ENCODE measurements around the gene HSPBP1.
"Not testable (repeated sequence)": the region's sequence is repeated elsewhere in the genome, so short reads cannot be mapped to it uniquely, and the experiment has no call there.

Gene HSPBP1

DNA sequence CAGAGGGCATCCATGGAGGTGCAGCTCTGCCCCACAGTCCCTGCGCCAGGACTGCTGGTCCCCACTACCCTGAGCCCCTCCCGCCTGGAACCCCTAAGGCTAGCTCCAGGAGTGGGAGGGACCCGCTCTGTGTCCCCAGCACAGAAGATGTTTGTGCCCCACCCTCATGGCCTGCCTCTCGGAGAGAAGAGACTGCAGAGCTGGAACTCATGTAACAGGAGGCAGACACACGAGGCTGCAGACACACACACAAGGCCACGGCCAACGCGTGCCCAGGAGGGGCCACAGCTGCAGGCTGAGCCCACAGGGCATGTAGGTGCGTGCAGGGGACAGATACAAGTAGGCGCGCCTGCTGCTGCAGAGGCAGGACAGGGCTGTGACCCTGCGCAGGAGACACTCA lies 40.9 kb downstream of the HSPBP1 start:
- DNase-seq (ENCODE audit: low read depth), result no peak

DNA sequence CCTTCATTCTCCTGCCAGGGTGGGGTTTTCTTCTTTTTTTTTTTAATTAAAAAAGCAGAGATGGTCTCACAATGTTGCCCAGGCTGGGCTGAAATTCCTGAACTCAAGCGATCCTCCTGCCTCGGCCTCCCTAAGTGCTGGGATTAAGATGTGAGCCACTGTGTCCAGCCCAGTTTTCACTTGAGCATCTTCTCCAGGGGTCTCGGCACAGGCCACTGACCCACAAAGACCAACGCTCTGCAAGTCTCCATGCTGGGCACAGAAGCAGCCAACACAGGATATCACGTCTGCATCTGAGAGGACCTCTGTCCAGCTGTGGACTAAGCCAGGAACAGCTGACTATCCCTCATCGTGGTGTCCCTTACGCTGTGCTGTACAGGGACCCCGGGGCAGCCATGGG lies 41.9 kb downstream of the HSPBP1 start:
- DNase-seq (ENCODE audit: low read depth), result no peak

- DNase-seq (ENCODE audit: low read depth), result no peak
Observed at GRCh38 chr19:55232986-55233385, 46.9 kb downstream of the HSPBP1 start.

GRCh38 chr19:55232286-55232602 lies 47.7 kb downstream of the HSPBP1 start:
- no peak for DNase-seq (ENCODE audit: low read depth)

- DNase-seq (ENCODE audit: low read depth), result no peak
Observed at GRCh38 chr19:55231391-55232285, 48.3 kb downstream of the HSPBP1 start.

- DNase-seq (ENCODE audit: low read depth), result no peak
Observed at GRCh38 chr19:55230780-55231179, 49.1 kb downstream of the HSPBP1 start.

DNA sequence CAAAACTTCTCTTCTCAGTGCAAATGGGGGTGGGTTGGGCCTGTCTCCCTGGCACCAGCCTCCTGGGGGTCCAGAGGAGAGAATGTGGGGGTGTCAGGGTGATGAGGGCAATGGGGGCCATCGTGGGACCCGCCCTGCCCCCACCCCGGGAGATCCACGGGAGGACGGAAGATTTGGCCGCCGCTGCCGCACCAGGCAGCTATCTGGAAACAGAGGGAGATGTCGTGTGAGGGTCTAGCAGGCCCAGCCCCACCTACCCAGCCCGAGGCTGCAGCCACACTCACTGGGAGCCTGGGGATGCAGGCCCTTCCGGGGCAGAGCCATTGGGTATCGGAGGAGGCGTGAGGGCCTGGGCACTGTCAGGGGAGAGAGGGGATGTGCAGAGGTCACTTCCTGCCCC lies 49.6 kb downstream of the HSPBP1 start:
- no peak for DNase-seq (ENCODE audit: low read depth)

- DNase-seq (ENCODE audit: low read depth), result no peak
Observed at GRCh38 chr19:55229789-55230182, 50.1 kb downstream of the HSPBP1 start.

DNA sequence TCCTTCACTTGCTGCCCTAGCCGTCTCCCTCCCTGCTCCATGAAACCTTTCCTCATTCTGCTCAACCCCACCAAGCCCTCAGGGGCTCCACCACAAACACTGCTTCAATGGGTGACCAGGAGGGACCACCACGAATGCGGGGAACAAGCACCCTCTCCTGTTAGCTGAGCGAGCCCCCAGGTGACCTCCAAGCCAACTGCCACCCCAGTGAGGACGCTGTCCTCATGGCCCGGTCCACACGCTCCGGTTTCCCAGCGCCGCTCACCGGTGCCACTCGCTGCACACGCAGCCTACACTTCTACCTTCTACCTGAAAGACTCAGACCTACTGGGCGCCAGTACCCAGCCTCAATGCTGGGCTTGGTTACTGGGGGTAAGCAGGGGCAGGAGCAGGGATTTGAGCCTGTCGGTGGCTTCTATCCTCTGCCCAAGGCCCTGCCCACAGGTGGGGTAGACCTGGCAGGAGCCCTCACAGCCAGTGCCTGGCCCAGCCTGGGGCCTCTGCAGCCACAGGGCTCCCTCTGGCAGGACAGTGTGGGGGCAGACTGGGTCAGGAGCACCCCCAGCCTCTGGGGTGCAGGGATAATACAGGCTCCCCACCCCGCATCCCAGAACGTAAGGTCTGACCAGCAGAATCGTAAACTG lies 50.6 kb downstream of the HSPBP1 start:
- DNase-seq (ENCODE audit: low read depth), result no peak

DNA sequence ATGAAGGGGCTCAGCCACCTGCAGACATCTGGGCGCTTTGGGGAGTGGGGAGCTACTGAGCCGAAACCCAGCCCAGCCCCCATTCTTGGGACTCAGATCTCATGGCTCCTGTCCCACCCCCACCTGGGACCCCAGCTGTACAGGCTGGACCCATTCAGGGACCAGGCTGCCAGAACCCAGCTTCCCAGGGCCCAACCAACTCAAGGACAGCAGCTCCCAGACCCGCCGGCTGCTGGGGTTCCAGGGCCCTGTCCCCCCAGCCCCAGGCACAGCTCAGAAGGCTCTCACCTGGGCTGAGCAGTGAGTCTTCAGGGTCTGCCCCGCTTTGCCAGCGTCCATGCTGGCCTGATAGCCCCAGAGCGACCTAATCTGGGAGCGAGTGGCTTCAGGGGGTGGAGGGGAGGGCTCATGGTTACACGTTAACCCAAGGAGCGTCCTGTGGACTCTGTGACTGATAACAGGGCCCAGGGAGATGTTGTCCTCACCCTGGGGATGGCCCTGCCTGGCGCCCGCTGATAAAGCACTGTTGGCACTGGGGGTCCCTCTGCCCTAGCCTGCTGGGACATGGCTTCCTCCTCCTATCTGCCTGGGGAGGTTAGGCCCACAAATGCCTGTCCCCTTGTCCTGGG lies 51.4 kb downstream of the HSPBP1 start, which contains the start of gene TMEM86B:
TSS of gene TMEM86B (minus strand) at position 361 of the 629 bp plus-strand sequence. CDS start at position 339, 22 bp downstream.
- no peak for DNase-seq (ENCODE audit: low read depth)

DNA sequence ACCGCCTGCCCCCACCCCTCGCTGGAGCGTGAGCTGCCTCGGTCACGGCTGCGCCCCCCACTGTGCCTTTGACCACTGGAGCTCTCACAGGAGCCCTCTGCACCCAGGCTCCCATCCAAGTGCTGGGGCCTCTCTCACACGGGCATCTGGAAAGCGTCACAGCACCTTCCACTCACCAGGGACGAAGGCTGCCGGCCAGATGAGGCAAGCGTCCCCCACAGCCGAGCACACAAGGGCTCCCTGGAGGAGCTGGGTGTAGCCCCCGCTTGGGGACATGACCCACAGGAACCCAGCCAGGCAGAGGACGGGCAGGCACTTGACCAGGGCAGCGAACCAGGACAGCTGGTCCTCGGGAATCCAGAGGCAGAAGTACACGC lies 51.9 kb downstream of the HSPBP1 start:
- no peak for DNase-seq (ENCODE audit: low read depth)

- DNase-seq (ENCODE audit: low read depth), result no peak
Observed at GRCh38 chr19:55227241-55228014, 52.5 kb downstream of the HSPBP1 start.

DNA sequence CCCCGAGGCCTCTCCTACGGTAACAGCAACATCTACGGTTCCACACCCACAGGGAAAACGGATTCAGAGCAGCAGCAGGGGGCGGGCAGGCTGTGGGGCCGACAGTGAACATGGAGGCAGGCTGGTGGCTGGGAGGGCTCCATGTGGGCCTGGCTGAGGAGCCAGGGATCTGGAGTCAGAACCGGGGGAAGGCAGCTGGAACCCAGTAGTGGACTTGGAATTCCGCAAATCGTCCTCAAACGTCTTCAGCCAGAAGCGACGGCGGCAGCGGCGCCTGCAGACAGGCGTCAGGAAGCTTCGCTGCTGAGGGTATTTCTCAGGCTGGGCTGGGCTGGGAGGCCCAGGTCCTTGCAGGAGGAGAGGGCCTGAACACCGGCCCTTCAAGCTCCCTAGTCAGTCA lies 53.1 kb downstream of the HSPBP1 start:
- no peak for DNase-seq (ENCODE audit: low read depth)

- no peak for DNase-seq (ENCODE audit: low read depth)
Observed at GRCh38 chr19:55226273-55226672, 53.6 kb downstream of the HSPBP1 start.

DNA sequence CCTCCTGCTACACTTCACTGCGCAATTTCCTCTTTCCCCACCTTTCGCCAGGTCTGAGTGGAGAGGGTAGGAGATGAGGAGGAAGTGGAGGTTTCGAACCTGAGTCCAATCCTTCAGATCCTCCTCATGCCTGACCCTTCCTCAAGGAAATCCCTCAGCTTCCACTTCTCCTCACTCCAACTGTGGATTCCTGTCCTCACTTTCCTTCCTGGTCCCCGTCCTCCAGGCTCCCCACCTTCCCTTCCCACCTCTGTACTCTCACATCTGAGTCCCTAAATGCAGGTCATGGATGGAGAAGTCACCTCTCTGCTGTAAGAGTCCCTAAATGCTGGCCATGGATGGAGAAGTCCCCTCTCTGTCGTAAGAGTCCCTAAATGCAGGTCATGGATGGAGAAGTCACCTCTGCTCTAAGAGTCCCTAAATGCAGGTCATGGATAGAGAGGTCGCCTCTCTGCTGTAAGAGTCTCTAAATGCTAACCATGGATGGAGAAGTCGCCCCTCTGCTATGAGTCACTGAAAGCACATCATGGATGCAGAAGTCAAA lies 54.4 kb downstream of the HSPBP1 start:
- no peak for DNase-seq (ENCODE audit: low read depth)

- not testable (repeated sequence) for DNase-seq (ENCODE audit: low read depth)
Observed at GRCh38 chr19:55224679-55225414, 55.1 kb downstream of the HSPBP1 start.

DNA sequence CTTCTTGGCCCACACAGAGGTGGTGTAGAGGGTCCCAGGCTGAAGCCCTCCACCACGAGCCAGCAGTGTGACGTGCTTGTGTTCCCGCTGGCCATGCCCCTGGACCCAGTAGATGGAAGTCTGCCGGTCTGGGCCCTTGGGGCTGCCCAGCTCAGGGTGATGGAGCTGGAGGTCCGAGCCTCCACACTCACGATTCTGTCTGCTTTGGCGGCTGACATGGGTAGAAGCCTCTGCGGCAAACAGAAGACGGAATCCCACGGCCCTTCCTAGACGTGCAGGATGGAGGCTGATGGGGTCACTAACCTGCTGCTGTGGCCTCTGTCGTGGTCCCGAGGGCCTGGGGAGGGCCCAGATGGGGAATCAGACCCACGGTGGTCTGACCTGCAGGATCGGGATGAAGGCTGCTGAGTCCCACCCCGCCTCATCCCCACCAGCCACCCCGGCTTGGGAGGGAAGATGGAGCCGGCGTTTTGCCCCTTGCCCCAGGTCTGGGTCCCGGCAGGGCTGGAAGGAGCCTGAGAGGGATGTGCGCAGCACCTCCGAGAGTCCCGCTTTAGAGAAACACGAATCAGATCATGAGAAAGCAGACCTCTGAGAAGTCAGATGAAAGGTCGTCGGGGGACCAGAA lies 55.8 kb downstream of the HSPBP1 start:
- DNase-seq (ENCODE audit: low read depth), result no peak

GRCh38 chr19:55223291-55224037 lies 56.4 kb downstream of the HSPBP1 start:
- no peak for DNase-seq (ENCODE audit: low read depth)

- peak; percentile 25 for DNase-seq (ENCODE audit: low read depth)
Observed at GRCh38 chr19:55220525-55220924, 59.4 kb downstream of the HSPBP1 start.

All from ELR (cell line).